ENCODE measurements around the gene TM6SF1. TPM values are rescaled to one million over a fixed set of nuclear protein-coding genes. Genes with fewer than 3 reads are reported as not detected.
"Not testable (repeated sequence)": the region's sequence is repeated elsewhere in the genome, so short reads cannot be mapped to it uniquely, and the experiment has no call there.

TM6SF1 gene
- total RNA-seq, 1 donor from 2014 or later = 6.3 TPM

GRCh38 chr15:83166830-83167229 lies 59.4 kb downstream of the TM6SF1 start:
- TF ChIP-seq CTCF (IDR thresholded peaks at IDR 0.05) = no peak
- H3K4me3 ChIP-seq = no peak overlapping the region
- intact Hi-C loops (cut with DNase I) = no loop called here
- no peaks in the 10 kb centered on the region for H3K27me3 ChIP-seq
- no peak for DNase-seq (ENCODE audit: low spot score in 2 of 2)
- peaks cover 0 to 10% of the 10 kb centered on the region in 2 donors for H3K36me3 ChIP-seq
- H3K4me1 ChIP-seq = no peaks in the 10 kb centered on the region
- peaks cover 3 to 43% of the 10 kb centered on the region in 2 donors for H3K9me3 ChIP-seq
- no peak overlapping the region for H3K27ac ChIP-seq

DNA sequence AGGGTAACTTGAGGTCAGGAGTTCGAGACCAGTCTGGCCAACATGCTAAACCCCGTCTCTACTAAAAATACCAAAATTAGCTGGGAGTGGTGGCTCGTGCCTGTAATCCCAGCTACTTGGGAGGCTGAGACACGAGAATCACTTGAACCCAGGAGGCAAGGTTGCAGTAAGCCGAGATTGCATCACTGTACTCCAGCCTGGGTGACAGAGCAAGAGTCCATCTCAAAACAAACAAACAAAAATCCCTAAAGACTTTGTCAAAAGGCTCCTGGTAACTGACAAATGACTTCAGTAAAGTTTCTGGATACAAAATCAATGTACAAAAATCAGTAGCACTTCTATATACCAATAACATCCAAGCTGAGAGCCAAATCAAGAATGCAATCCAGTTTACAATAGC lies 62.1 kb downstream of the TM6SF1 start:
- peaks cover 3 to 43% of the 10 kb centered on the region in 2 donors for H3K9me3 ChIP-seq
- H3K27me3 ChIP-seq; H3K27ac ChIP-seq; H3K4me3 ChIP-seq; H3K36me3 ChIP-seq; intact Hi-C loops (cut with DNase I); H3K4me1 ChIP-seq; DNase-seq (ENCODE audit: low spot score in 2 of 2): not testable (repeated sequence)

DNA sequence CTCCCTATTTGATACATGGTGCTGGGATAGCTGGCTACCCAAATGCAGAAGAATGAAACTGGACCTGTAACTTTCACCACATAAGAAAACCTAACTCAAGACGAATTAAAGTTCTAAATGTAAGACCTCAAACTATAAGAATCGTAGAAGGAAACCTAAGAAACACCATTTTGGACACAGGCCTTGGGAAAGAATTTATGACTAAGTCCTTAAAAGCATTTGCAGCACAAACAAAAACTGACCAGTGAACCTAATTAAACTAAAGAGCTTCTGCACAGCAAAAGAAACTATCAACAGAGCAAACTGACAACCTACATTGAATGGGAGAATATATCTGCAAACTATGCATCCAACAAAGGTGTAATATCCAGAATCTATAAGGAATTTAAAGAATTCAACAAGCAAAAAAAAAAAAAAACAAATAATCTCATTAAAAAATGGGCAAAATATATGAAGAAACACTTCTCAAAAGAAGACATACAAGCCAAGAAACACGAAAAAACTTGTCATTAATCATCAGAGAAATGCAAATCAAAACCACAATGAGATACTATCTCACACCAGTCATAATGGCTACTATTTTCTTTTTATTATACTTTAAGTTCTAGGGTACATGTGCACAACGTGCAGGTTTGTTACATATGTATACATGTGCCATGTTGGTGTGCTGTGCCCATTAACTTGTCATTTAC lies 63.2 kb downstream of the TM6SF1 start:
- peaks cover 3 to 33% of the 10 kb centered on the region in 2 donors for H3K9me3 ChIP-seq
- TF ChIP-seq CTCF (IDR thresholded peaks at IDR 0.05) = no peak
- no peaks in the 10 kb centered on the region for H3K36me3 ChIP-seq
- no peak overlapping the region for H3K4me3 ChIP-seq
- no peak overlapping the region for H3K27ac ChIP-seq
- DNase-seq (ENCODE audit: low spot score in 2 of 2) = no peak
- H3K4me1 ChIP-seq = no peaks in the 10 kb centered on the region
- intact Hi-C loops (cut with DNase I) = no loop called here
- H3K27me3 ChIP-seq = no peaks in the 10 kb centered on the region

DNA sequence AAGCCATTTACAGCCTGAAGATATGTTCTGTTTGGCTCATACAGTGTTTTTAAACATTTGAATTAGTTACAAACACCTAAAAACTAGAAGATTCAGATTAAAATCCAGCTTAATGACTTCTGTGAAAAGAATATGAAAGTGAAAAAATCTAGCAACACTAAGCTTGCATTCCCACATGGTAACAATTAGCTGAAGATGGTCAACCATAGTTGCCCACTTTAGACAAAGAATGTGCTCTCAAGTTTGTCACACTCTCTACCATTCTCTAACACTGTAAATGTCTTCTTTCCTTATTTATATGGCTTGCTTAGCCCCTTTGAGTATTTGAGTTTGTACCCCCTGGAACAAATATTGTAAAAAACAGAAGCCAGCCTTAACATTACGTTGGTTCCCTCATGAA lies 67.4 kb downstream of the TM6SF1 start:
- no peak for DNase-seq (ENCODE audit: low spot score in 2 of 2)
- intact Hi-C loops (cut with DNase I) = no loop called here
- Histone ChIP-seq H3K27ac (no peak overlapping the region), H3K27me3 (no peaks in the 10 kb centered on the region), H3K36me3 (no peaks in the 10 kb centered on the region), H3K4me1 (no peaks in the 10 kb centered on the region), H3K9me3 (no peaks in the 10 kb centered on the region), H3K4me3 (no peak overlapping the region)
- TF ChIP-seq CTCF (IDR thresholded peaks at IDR 0.05) = no peak

DNA sequence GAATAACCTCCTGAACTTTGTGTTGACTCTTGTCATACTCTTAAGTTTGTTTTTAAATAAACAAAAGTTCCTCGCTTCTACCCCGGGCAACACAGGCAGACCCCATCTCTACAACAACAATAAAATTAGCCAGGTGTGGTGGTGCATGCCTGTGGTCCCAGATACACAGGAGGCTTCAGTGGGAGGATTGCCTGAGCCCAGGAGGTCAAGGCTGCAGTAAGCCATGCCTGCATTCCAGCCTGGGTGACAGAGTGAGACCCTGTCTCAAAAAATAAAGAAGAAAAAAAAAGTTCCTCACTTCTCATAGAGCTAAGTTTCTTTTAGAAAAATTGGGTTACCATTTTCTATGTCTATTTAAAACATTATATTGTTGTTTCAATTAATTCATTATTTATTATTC lies 70.9 kb downstream of the TM6SF1 start:
- Histone ChIP-seq H3K27ac (no peak overlapping the region), H3K27me3 (no peaks in the 10 kb centered on the region), H3K9me3 (no peaks in the 10 kb centered on the region), H3K4me3 (no peak overlapping the region), H3K4me1 (no peaks in the 10 kb centered on the region), H3K36me3 (no peaks in the 10 kb centered on the region)
- no peak for TF ChIP-seq CTCF (IDR thresholded peaks at IDR 0.05)
- intact Hi-C loops (cut with DNase I) = no loop called here
- no peak for DNase-seq (ENCODE audit: low spot score in 2 of 2)

DNA sequence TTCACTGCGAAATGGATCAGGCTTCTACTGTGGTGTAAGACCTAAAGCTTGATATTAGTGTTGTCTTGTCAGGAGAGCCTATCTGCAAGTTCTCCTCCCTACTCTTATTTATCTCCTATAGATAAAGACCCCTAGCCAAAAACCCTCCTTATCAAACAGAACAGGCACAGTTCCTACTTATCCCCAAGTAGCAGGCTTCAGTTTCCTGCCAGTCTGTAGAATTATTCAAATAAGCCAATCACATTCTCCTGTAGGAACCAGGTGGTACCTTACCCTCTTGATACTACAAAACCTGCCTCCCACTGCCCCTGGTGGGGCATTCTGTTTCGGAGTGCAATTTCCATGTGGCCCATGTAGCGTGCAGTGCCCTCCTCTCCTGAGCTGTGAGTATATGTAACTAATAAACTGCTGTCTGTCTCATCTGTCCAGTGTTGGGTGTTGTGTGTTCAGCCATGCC lies 71.5 kb downstream of the TM6SF1 start:
- H3K4me1 ChIP-seq = no peaks in the 10 kb centered on the region
- no peaks in the 10 kb centered on the region for H3K9me3 ChIP-seq
- no peaks in the 10 kb centered on the region for H3K36me3 ChIP-seq
- H3K27ac ChIP-seq = no peak overlapping the region
- H3K27me3 ChIP-seq = no peaks in the 10 kb centered on the region
- intact Hi-C loops (cut with DNase I) = no loop called here
- H3K4me3 ChIP-seq = no peak overlapping the region
- no peak for TF ChIP-seq CTCF (IDR thresholded peaks at IDR 0.05)
- no peak for DNase-seq (ENCODE audit: low spot score in 2 of 2)

Measured in ascending aorta (tissue), 2 donors.